Chondrocyte (in vitro differentiated cells): ENCODE measurements around the gene GYPC. TPM values are rescaled to one million over a fixed set of nuclear protein-coding genes. Genes with fewer than 3 reads are reported as not detected.

Experiments
- DNase-seq: peaks from one replicate; pipeline ENCODE4 v3.0.0; 2021; ENCODE audit warnings: mixed read lengths, low spot score
- H3K27ac Mint-ChIP-seq: one replicate; pipeline ENCODE4 v1.8.0; 2021; ENCODE audit warnings: mild to moderate bottlenecking, moderate library complexity, mixed read lengths; ENCODE audit not compliant: unreplicated experiment
- H3K27me3 Mint-ChIP-seq: 2 replicates; pipeline ENCODE4 v1.8.0; 2021; ENCODE audit warnings: low read depth, mixed read lengths
- H3K36me3 Mint-ChIP-seq: 2 replicates; pipeline ENCODE4 v1.8.0; 2021; ENCODE audit warnings: low read depth, mixed read lengths
- H3K4me1 Mint-ChIP-seq: 2 replicates; pipeline ENCODE4 v1.8.0; 2021; ENCODE audit warnings: low read depth, mild to moderate bottlenecking, mixed read lengths
- H3K4me3 Mint-ChIP-seq: one replicate; pipeline ENCODE4 v1.8.0; 2021; ENCODE audit warnings: mild to moderate bottlenecking, moderate library complexity, mixed read lengths; ENCODE audit not compliant: unreplicated experiment
- H3K9me3 Mint-ChIP-seq: 2 replicates; pipeline ENCODE4 v1.8.0; 2021; ENCODE audit warnings: low read depth, mixed read lengths
- total RNA-seq: library from RNA; stranded (reverse); gene quantifications from 3 replicates; pipeline ENCODE4 v1.2.1, GENCODE V29; 2021
- TF ChIP-seq, protein P1 (sequence below): fragments of 200-600 bp; sonication (generic); IDR thresholded peaks from 2 replicates; pipeline ENCODE4 v1.5.0; 2021; ENCODE audit warnings: antibody characterized with exemption, mild to moderate bottlenecking, moderate library complexity

Gene GYPC
- total RNA-seq, 1 donor from 2014 or later, result 46.4 TPM

DNA sequence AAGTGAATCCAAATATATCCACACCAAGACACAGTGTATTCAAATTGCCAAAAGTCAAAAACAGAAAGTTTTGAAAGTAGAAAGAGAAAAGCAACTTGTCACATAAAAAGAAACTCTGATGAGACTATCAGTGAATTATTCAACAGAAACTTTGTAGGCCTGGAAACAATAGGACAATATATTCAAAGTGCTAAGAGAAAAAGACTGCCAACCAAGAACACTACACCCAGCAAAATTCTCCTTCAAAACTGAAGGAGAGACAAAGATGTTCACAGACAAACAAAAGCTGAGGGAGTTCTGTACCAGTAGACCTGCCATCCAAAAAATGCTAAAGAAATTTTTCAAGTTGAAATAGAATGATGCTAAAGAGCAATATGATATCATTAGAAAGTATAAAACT, 69.6 kb downstream of the GYPC start:
- TF ChIP-seq, protein P1, sequence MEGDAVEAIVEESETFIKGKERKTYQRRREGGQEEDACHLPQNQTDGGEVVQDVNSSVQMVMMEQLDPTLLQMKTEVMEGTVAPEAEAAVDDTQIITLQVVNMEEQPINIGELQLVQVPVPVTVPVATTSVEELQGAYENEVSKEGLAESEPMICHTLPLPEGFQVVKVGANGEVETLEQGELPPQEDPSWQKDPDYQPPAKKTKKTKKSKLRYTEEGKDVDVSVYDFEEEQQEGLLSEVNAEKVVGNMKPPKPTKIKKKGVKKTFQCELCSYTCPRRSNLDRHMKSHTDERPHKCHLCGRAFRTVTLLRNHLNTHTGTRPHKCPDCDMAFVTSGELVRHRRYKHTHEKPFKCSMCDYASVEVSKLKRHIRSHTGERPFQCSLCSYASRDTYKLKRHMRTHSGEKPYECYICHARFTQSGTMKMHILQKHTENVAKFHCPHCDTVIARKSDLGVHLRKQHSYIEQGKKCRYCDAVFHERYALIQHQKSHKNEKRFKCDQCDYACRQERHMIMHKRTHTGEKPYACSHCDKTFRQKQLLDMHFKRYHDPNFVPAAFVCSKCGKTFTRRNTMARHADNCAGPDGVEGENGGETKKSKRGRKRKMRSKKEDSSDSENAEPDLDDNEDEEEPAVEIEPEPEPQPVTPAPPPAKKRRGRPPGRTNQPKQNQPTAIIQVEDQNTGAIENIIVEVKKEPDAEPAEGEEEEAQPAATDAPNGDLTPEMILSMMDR, result no peak

DNA sequence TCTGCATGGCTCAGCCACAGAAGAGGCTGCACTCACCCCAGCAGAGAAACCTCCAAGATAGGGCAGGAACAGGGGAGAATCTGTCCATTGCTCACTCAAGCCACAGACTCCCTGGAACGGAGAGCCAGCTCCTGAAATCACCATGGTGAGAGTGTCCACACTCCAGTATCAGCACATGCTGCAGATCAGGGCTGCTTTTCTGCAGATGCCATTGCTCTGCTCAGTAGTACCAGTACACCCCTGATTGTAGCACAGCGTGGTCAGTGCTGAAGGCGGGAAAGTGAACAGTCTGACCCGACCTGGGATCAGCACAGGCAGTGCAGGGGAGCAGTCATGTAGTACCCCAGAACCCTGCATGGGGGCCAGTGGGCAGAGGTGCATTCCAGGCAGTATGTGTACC, 73.9 kb downstream of the GYPC start:
- peaks cover 17% of the 10 kb centered on the region for H3K27me3 Mint-ChIP-seq
- peaks cover 8% of the 10 kb centered on the region for H3K4me1 Mint-ChIP-seq
- peaks cover 8% of the 10 kb centered on the region for H3K36me3 Mint-ChIP-seq
- no peak overlapping the region for H3K27ac Mint-ChIP-seq
- no peak overlapping the region for H3K4me3 Mint-ChIP-seq
- TF ChIP-seq, protein P1, result no peak
- peaks cover 12% of the 10 kb centered on the region for H3K9me3 Mint-ChIP-seq
- DNase-seq, result no peak

More for the DNA sequence above, 69.6 kb downstream of the GYPC start:
- Mint-ChIP-seq H3K27me3 (peaks cover 3% of the 10 kb centered on the region), H3K27ac (no peak overlapping the region), H3K4me3 (no peak overlapping the region), H3K36me3 (peaks cover 8% of the 10 kb centered on the region), H3K4me1 (peaks cover 8% of the 10 kb centered on the region), H3K9me3 (peaks cover 12% of the 10 kb centered on the region)
- DNase-seq, result no peak

DNA sequence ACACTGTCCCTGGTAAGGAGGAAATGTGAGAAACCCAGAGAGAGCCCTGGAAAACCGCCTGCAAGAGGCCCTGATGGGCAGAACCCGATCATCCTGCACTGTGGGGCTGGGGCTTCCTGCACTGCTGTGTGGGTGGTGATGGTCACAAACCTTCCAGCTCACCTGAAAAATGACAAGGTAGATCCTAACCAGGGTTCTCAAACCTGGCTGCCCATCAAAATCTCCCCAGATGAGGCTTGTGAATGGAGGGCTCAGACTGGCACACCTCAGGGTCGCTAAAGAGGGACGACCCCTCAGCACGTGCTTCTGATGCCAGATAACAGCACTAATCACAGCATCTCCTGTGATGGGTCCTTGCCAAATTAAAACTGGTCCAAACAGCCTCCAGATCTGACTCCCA, 74.7 kb downstream of the GYPC start:
- TF ChIP-seq, protein P1, result no peak
- Mint-ChIP-seq H3K9me3 (peaks cover 4% of the 10 kb centered on the region), H3K27me3 (peaks cover 14% of the 10 kb centered on the region), H3K4me3 (no peak overlapping the region), H3K36me3 (peaks cover 2% of the 10 kb centered on the region), H3K27ac (no peak overlapping the region), H3K4me1 (peaks cover 8% of the 10 kb centered on the region)
- no peak for DNase-seq

DNA sequence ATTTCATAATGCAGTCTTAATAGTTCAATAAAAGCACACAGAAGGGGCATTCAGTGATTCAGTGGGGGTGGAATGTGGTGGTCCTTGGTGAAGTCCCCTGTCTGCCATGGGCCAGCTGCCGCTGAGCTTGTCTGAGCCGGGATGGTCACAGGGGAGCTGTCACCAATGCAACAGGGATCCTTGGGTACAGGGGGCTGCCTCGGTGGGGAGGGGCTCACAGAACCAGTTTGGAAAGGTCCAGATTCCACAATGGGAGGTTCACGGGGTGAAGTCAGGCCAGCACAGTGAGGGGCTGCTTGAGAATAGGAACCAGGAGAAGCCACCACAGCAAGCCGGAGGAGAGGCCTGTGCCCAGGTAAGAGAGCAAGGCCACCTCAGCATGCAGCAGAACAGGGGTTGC, 75.4 kb downstream of the GYPC start:
- Mint-ChIP-seq H3K4me3 (no peak overlapping the region), H3K36me3 (no peaks in the 10 kb centered on the region), H3K27me3 (peaks cover 14% of the 10 kb centered on the region), H3K4me1 (peaks cover 8% of the 10 kb centered on the region), H3K9me3 (no peaks in the 10 kb centered on the region), H3K27ac (no peak overlapping the region)
- TF ChIP-seq, protein P1, result no peak
- DNase-seq, result no peak

DNA sequence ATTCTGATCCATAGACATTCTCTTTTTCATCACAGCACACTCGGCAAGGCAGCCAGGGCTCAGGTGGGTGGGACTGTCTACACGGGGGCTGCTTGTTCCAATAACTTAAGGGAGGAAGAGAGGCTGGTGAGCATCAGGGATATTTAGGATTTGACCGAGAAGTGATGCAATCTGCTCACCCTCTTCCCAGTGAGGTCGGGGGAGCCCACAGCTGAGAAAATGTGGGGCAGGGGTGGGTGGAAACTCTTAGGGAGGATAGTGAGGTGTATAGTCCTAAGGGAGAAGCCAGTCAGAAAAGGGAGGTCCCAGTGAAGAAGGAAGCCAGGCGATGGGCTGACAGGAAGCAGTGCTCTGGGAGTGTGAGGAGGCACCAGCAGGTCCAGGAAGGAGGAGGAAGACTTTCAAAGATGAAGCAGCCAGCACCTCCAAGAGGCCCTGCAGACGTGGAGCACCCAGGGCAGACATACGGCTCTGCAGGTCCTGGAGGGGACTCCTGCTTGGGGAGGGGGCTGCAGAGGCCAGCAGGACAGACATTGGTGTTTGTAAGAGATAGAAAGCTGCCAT, 76.8 kb downstream of the GYPC start:
- H3K36me3 Mint-ChIP-seq, result no peaks in the 10 kb centered on the region
- H3K27ac Mint-ChIP-seq, result no peak overlapping the region
- peaks cover 4% of the 10 kb centered on the region for H3K9me3 Mint-ChIP-seq
- H3K4me1 Mint-ChIP-seq, result no peaks in the 10 kb centered on the region
- no peak for DNase-seq
- H3K27me3 Mint-ChIP-seq, result peaks cover 17% of the 10 kb centered on the region
- H3K4me3 Mint-ChIP-seq, result no peak overlapping the region
- TF ChIP-seq, protein P1, result no peak
